ENCODE data around the gene TXNRD2. TPM values are rescaled to one million over a fixed set of nuclear protein-coding genes. Genes with fewer than 3 reads are reported as not detected.

The TXNRD2 gene
- total RNA-seq, 4 donors from 2014 or later = 8.4 to 33.2 (median 15.7) TPM

DNA sequence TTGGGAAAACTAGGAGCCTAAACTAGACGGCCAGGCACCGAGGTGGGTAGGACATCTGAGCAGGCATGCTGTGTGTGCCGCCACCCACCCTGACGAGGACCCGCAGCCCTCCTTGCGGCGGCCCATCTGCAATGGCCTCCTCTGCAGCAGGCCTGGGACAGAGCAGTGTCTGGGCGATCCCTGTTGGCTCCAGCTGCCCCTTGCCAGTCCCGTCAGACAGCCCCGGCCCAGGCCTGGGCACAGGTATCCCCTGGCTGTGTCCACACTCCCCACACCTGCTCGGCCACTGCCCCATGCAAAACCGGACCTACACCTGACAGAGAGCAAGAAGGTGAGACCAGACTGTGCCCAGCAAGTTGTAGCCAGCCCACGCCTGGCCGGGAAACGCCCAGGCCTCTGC, 48.3 kb downstream of the TXNRD2 start:
- no peak for DNase-seq (ENCODE audit: low spot score in 2 of 2)
- H3K27ac ChIP-seq = no peak overlapping the region
- H3K4me1 ChIP-seq = peaks cover 33% of the 10 kb centered on the region
- H3K27me3 ChIP-seq = no peaks in the 10 kb centered on the region
- TF ChIP-seq POLR2AphosphoS5 (IDR thresholded peaks at IDR 0.05) = no peak
- TF ChIP-seq, protein P1, sequence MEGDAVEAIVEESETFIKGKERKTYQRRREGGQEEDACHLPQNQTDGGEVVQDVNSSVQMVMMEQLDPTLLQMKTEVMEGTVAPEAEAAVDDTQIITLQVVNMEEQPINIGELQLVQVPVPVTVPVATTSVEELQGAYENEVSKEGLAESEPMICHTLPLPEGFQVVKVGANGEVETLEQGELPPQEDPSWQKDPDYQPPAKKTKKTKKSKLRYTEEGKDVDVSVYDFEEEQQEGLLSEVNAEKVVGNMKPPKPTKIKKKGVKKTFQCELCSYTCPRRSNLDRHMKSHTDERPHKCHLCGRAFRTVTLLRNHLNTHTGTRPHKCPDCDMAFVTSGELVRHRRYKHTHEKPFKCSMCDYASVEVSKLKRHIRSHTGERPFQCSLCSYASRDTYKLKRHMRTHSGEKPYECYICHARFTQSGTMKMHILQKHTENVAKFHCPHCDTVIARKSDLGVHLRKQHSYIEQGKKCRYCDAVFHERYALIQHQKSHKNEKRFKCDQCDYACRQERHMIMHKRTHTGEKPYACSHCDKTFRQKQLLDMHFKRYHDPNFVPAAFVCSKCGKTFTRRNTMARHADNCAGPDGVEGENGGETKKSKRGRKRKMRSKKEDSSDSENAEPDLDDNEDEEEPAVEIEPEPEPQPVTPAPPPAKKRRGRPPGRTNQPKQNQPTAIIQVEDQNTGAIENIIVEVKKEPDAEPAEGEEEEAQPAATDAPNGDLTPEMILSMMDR (IDR thresholded peaks at IDR 0.05) = no peak
- TF ChIP-seq POLR2A (IDR thresholded peaks at IDR 0.05) = no peak
- H3K9me3 ChIP-seq = no peaks in the 10 kb centered on the region
- peaks cover 33% of the 10 kb centered on the region for H3K36me3 ChIP-seq
- 98% methylated on average over 9 of the region's 15 CpGs for WGBS
- no peak overlapping the region for H3K4me3 ChIP-seq

DNA sequence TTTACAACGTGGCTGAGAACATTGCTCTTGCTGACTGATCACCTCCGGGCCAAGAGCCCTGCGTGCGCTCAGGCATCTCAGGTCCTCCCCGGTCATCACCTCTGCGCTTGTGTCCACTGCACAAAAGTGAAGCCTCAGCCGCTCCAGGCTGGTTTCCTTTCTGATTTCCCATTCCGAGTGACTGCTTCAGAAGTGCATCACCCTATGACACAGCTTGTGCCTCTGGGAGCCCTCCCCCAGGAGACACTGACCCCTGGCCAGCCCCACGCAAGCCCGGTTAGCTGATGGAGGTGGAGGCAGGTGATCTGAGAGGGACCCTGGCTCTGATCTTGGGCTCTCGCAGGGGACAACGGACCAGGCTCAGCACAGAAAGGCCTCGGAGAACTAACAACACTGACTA, 48.7 kb downstream of the TXNRD2 start:
- no peaks in the 10 kb centered on the region for H3K27me3 ChIP-seq
- DNase-seq (ENCODE audit: low spot score in 2 of 2) = no peak
- peaks cover 37% of the 10 kb centered on the region for H3K4me1 ChIP-seq
- H3K4me3 ChIP-seq = no peak overlapping the region
- TF ChIP-seq, protein P1 (IDR thresholded peaks at IDR 0.05) = no peak
- TF ChIP-seq EP300 (IDR thresholded peaks at IDR 0.05) (no peak), POLR2A (IDR thresholded peaks at IDR 0.05) (no peak), POLR2AphosphoS5 (IDR thresholded peaks at IDR 0.05) (no peak)
- H3K27ac ChIP-seq = no peak overlapping the region
- H3K36me3 ChIP-seq = peaks cover 29% of the 10 kb centered on the region
- 79% methylated on average over 11 of the region's 13 CpGs for WGBS
- H3K9me3 ChIP-seq = no peaks in the 10 kb centered on the region

DNA sequence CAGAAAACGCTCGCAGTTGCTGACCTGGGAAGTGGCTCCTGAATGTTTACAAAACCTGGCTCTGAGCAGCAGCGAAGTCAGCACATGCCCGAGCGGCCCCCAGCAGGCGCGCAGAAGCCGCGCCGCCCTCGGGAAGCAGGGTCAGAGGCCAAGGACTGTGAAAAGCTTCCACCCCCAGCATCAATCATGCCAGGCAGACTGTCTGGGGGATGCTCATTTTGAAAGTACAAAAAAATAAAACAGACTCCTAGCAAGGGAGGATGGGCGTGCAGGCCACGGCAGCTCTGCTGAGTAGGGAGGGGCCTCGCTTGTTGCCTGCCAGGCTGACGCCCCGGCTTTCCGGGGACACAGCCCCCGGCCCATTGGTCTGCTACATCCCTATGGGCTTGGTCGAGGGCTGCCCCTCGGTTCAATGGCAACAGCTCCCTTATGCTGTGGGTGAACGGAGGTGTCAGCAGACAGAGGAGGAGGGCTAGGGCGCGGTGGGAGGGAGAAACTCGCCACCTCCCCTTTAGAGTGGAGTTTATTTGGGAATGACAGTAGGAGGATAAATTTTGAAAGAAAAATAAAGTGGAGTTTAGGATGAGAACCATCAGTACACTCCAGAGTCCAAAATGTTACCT, 49.2 kb downstream of the TXNRD2 start:
- no peak for TF ChIP-seq EP300 (IDR thresholded peaks at IDR 0.05)
- no peak overlapping the region for H3K4me3 ChIP-seq
- no peaks in the 10 kb centered on the region for H3K9me3 ChIP-seq
- DNase-seq (ENCODE audit: low spot score in 2 of 2) = no peak
- WGBS = 46% methylated on average over 18 of the region's 24 CpGs
- H3K27ac ChIP-seq = no peak overlapping the region
- peaks cover 24% of the 10 kb centered on the region for H3K36me3 ChIP-seq
- H3K4me1 ChIP-seq = peaks cover 42% of the 10 kb centered on the region
- no peaks in the 10 kb centered on the region for H3K27me3 ChIP-seq

DNA sequence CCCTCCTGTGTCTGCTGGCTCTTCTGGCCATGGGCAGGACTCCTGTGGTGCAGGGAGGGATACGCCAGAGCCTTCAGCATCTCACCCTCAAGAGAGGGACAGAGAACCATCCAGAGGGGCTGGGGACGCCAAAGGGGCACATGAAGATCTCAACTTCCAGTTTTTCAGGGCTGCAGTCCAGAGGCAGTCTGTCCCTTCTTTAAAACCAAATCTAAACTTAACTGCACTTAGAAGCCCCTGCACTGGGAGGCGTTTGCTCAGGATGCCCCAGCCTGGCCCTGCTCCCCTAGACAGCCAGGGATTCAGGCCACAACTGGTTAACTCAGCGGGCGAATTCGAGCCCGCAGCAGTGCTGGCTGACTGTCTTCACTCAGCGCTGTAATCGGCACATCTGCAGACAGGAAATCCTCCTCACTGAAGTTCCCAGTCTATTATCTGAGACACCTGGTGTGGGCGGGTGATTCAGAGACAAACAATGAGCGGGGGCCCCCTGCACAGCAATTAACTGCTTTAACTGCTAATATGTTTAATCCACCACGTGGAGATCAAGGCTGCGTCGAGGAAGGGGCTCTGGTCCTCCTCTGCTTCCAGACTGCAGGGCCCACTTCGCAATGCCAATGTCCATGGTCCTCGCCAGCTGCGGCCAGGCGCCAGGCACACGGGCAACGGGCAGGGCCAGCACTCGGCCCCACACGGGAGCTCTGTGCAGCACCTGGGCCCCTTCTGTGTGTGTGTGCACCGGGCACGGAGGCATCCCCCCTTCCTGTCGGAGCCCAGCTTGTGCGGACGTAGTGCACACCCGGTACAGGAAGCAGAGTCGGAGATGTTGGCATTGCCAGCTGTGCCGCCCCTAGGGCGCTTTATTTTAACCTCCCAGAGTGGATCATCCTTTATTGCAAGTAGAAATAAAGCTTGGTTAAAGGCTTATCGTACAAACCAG, 50.0 kb downstream of the TXNRD2 start:
- H3K36me3 ChIP-seq = peaks cover 20% of the 10 kb centered on the region
- TF ChIP-seq POLR2A (IDR thresholded peaks at IDR 0.05) = no peak
- no peak for TF ChIP-seq POLR2AphosphoS5 (IDR thresholded peaks at IDR 0.05)
- TF ChIP-seq, protein P1 (IDR thresholded peaks at IDR 0.05) = no peak
- no peak for TF ChIP-seq EP300 (IDR thresholded peaks at IDR 0.05)
- no peak overlapping the region for H3K27ac ChIP-seq
- no peak for DNase-seq (ENCODE audit: low spot score in 2 of 2)
- 23% methylated on average over 15 of the region's 32 CpGs for WGBS
- no peaks in the 10 kb centered on the region for H3K27me3 ChIP-seq
- no peaks in the 10 kb centered on the region for H3K9me3 ChIP-seq
- peaks cover 49% of the 10 kb centered on the region for H3K4me1 ChIP-seq
- peak overlapping the region; percentile 15 for H3K4me3 ChIP-seq

DNA sequence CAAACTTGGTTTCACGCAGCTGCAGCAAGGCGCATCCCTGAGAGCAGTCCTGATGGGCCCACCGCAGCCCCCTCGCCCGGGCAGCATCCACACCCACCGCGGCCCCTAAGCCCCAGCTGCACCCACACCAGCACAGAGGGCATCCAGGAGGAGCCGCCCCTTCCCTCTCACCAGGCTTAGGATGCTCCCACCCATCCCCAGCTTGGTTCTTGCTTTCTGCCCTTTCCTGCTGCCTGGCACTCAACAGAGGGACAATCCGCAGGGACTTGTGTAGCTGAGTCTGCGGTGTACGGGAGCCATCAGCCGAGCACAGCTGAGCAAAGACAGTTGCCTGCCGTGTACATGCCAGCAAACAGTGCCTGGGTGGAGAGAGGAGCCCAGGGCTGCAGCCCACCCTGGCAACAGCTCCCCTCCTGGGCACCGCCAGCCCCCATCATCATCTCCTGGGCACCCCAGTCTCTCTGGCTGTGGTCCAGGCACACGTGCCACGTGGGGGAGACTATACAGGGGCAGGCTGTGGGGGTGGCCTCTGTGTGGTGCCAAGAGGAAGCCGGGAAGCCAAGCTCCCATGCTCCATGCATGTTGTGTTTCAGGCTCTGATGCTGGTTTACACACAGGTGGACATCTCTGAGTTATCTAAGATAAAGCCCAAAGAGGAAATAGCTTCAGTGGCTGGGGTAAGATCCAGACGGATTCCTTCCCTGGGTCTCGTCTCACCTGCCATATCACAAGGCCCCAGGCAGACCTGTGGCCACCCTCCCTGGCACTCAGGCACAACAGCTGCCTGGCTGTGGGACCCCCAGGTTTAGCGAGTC, 50.9 kb downstream of the TXNRD2 start:
- H3K36me3 ChIP-seq = peaks cover 17% of the 10 kb centered on the region
- no peaks in the 10 kb centered on the region for H3K9me3 ChIP-seq
- no peaks in the 10 kb centered on the region for H3K27me3 ChIP-seq
- no peak for TF ChIP-seq POLR2AphosphoS5 (IDR thresholded peaks at IDR 0.05)
- TF ChIP-seq POLR2A (IDR thresholded peaks at IDR 0.05) = no peak
- no peak for TF ChIP-seq EP300 (IDR thresholded peaks at IDR 0.05)
- TF ChIP-seq, protein P1 (IDR thresholded peaks at IDR 0.05) = no peak
- no peak overlapping the region for H3K4me3 ChIP-seq
- H3K27ac ChIP-seq = no peak overlapping the region
- peaks cover 58% of the 10 kb centered on the region for H3K4me1 ChIP-seq
- 72% methylated on average over 14 of the region's 20 CpGs for WGBS
- DNase-seq (ENCODE audit: low spot score in 2 of 2) = no peak
